GM12878 (cell line): ENCODE data around the gene PDLIM3.

Experiments used
- CHD2 ChIP-seq: IDR thresholded peaks from 2 replicates; pipeline ENCODE4 v1.6.1; 2011; ENCODE audit warnings: low read depth, low read length, improper control_type of control experiment, borderline replicate concordance
- CTCF ChIP-seq, 3 experiments: IDR thresholded peaks in 2 of 3; conservative IDR thresholded peaks in 1 of 3; 2 replicates each; pipeline ENCODE4 v1.5.1; 2011; ENCODE audit warnings: low read depth in 3 of 3, low read length in 3 of 3, mild to moderate bottlenecking in 3 of 3, control low read depth in 2 of 3, moderate library complexity in 2 of 3, inconsistent platforms in 1 of 3, mixed read lengths in 1 of 3; ENCODE audit not compliant: control insufficient read depth in 2 of 3, insufficient read depth in 1 of 3; ENCODE audit errors: extremely low read depth in 1 of 3
- EZH2 ChIP-seq: IDR thresholded peaks from 2 replicates; pipeline ENCODE4 v1.6.1; 2012; ENCODE audit warnings: low read depth, mild to moderate bottlenecking, control low read depth, inconsistent platforms, low read length, borderline replicate concordance; ENCODE audit not compliant: control insufficient read depth
- KAT2A ChIP-seq: conservative IDR thresholded peaks from 2 replicates; pipeline ENCODE4 v1.6.1; 2011; ENCODE audit warnings: low read depth, low read length; ENCODE audit not compliant: control insufficient read depth
- POLR2AphosphoS5 ChIP-seq: IDR thresholded peaks from 2 replicates; pipeline ENCODE4 v1.6.1; 2011; ENCODE audit warnings: mild to moderate bottlenecking, low read length, inconsistent platforms
- REST ChIP-seq: IDR thresholded peaks from 2 replicates; pipeline ENCODE4 v1.6.1; 2012; ENCODE audit warnings: mild to moderate bottlenecking, low read depth, low read length
- SRF ChIP-seq, 2 experiments: IDR thresholded peaks; 2 replicates each; pipeline ENCODE4 v1.6.1; 2011; ENCODE audit warnings: low read depth in 2 of 2, low read length in 2 of 2, mild to moderate bottlenecking in 1 of 2, moderate library complexity in 1 of 2

GRCh38 chr4:185520119-185520518, 15.2 kb downstream of the PDLIM3 start:
- TF ChIP-seq REST (no peak), CTCF (IDR thresholded peaks at IDR 0.05 in 2 of 3, conservative IDR thresholded peaks at IDR 0.05 in 1 of 3; ENCODE audit: control insufficient read depth in 2 of 3, extremely low read depth in 1 of 3, insufficient read depth in 1 of 3, low read depth in 3 of 3, low read length in 3 of 3) (no peak), CHD2 (no peak), POLR2AphosphoS5 (no peak), EZH2 (no peak), KAT2A (no peak), SRF (IDR thresholded peaks at IDR 0.05; ENCODE audit: low read depth in 2 of 2, low read length in 2 of 2) (no peak)
